Measurements from ENCODE around the gene PARN.

PARN gene

GRCh38 chr16:14529010-14529669 is 100.9 kb downstream of the PARN start:
- DNase-seq (ENCODE audit: low spot score) = peak; percentile 82

GRCh38 chr16:14528306-14528705 is 101.8 kb downstream of the PARN start:
- DNase-seq (ENCODE audit: low spot score) = no peak

GRCh38 chr16:14527411-14528044 is 102.5 kb downstream of the PARN start:
- DNase-seq (ENCODE audit: low spot score) = no peak

DNA sequence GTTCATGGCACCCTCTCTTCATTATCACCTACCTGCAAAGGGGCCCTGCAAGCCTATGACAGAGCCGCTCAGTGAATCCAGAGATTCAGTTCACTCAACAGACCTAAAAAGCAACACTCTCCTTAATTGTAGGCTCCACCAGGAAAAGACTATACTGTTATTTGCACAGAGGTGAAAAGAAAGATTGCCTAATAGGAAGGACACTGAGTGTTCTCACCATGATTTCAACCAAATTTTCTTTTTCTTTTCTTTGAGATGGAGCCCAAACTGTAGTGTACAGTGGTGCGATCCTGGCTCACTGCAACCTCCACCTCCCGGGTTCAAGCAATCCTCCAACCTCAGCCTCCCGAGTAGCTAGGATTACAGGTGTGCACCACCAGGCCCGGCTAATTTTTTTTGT is 104.5 kb downstream of the PARN start:
- DNase-seq (ENCODE audit: low spot score) = no peak

DNA sequence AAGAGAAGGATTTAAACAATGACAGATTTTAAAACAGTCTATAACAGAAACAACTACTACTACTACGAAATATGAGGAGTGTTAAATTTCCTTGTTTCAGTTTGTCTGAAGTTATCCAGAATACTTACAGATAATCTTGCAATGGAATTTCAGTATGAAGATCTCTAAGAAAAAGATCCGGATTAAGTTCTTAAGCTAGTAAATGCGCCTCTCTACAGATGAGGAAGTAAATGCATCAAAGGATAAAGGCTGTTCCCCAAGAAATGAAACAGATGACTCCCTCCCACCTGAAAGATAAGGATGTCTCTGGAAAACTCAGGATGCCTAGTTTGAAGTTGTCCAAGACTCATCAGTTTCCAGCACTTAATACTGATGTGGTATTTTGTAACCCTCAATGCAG is 105.1 kb downstream of the PARN start:
- no peak for DNase-seq (ENCODE audit: low spot score)

- DNase-seq (ENCODE audit: low spot score) = no peak
Observed at GRCh38 chr16:14523632-14524031, 106.4 kb downstream of the PARN start.

DNA sequence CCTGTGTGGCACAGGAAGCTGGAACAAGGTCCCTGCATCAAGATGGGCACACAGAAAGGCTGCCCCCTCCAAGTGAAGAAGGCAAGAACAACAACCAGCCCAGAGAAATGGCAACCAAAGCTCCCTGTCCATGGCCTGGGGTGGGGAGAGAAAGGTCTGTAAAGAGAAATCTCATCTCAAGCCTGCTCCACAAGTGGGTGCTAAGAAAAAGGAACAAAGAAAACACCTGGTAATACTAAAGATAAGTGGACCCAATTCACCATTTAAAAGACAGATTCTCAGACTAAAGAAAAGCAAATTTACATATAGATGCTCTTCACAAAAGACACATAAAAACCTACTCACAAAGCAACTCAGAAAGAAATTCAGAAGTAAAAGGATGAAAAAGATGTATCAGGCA is 107.4 kb downstream of the PARN start:
- no peak for DNase-seq (ENCODE audit: low spot score)

DNA sequence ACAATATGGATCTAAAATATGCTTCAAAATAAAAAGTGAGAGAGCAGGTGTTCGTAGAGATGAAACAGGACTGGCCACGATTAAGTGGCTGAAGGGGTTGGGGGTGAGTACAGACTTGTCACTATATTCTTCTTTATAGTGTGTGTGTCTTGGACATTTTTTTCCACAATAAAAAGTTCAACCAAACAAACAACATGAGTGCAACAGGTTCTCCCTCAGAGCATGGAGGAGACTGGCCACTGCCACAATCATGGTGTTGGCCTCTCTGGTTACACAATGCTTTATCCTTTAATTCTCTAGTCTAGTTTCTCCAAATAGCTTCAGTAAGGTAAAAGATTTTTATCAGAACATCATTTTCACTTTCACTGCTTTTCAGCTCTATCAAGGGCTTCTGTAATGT is 109.3 kb downstream of the PARN start:
- no peak for DNase-seq (ENCODE audit: low spot score)

GRCh38 chr16:14514967-14515366 is 115.1 kb downstream of the PARN start:
- DNase-seq (ENCODE audit: low spot score) = no peak

GRCh38 chr16:14513389-14514107 is 116.5 kb downstream of the PARN start:
- DNase-seq (ENCODE audit: low spot score) = no peak

DNA sequence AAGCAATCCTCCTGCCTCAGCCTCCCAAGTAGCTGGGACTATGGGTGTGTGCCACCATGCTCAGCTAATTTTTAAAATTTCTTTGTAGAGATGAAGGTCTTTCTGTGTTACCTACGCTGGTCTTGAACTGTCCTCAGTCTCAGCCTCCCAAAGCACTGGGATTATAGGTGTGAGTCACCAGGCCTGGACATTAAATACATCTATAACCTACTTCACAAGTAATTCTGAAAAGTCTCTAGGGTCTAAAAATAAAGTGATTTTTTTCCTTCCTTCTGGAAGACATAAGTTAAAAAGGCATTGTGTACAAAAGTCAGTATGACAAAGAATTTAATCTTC is 118.3 kb downstream of the PARN start:
- no peak for DNase-seq (ENCODE audit: low spot score)

DNA sequence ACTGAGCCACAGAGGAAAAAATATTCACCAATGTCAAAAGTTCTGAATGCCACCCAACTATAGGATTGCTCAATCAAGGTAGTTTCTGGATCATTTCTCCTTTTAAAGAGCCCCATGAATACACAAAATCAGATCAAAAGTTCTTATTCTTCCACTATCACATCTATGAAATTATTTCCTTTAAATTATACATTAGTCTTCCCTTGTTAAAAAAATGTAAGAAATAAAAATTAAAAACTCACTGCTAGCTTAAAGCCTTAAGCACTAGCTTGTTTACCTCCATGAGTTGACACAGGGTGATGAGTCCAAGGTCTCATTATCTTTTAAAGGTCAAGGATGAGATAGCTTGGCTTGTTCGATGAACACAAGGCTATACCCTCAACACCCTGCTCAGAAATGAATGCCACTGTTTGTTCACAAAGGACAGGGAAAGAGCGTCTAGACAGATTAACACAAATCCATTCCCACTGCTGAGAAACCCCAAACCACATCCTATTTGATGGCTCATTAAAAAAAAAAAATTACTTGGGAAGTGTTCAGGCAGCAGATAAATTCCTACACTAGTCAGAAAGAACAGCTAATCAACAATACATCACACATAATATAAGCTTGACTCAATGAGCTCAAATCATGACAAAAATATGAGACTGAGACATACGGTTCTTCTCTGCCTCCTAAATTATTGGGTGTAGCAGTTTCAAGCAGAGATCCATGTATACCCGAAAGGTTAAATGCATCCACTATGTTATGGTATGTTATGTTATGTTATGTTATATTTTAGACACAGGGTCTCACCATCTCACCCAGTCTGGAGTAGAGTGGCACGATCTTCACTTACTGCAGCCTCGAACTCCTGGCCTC is 118.9 kb downstream of the PARN start:
- DNase-seq (ENCODE audit: low spot score) = peak; percentile 40

DNA sequence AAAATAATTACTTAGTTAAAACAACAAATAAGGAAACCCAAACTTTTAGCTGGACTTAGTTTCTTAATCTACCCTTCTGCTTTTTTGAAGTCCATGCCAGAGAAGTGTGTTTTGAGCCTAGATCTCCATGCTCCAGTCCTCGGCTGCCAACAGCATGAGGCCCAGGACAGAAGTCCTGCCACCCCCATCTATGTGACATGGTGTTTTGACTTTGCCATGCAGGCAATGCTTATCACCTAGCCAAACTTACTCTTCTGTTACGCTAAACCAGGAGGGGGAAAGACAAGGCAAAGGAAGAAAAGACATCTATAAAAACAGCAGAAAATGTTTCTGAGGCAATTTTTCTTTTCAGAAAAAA is 119.5 kb downstream of the PARN start:
- no peak for DNase-seq (ENCODE audit: low spot score)

DNA sequence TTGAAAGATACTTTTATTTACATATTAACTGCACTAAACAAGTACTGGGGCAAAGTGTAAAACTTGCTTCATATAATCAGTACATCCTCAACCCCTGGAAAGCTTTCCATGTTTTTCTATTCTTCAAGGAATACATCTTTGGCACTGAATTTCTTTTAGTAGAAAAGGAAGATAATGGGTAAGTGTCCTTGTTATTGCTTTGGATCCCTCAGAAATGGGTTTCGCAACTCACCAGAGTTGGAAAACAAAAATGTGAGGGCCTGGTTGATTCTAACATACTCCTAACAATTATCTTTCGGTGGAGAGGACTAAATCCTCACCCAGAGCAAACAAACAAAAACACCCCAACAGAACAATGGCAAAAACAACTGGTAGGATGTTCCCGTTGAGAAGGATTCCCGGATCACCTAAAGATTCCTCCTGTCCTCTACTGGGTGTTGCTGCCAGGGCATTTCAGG is 120.4 kb downstream of the PARN start:
- no peak for DNase-seq (ENCODE audit: low spot score)

- no peak for DNase-seq (ENCODE audit: low spot score)
Observed at GRCh38 chr16:14509055-14509454, 121.0 kb downstream of the PARN start.

GRCh38 chr16:14505846-14506245 is 124.2 kb downstream of the PARN start:
- DNase-seq (ENCODE audit: low spot score) = no peak

GRCh38 chr16:14502932-14503741 is 126.9 kb downstream of the PARN start:
- no peak for DNase-seq (ENCODE audit: low spot score)

- no peak for DNase-seq (ENCODE audit: low spot score)
Observed at GRCh38 chr16:14502256-14502875, 127.7 kb downstream of the PARN start.

GRCh38 chr16:14501331-14502255 is 128.5 kb downstream of the PARN start:
- peak; percentile 92 for DNase-seq (ENCODE audit: low spot score)

DNA sequence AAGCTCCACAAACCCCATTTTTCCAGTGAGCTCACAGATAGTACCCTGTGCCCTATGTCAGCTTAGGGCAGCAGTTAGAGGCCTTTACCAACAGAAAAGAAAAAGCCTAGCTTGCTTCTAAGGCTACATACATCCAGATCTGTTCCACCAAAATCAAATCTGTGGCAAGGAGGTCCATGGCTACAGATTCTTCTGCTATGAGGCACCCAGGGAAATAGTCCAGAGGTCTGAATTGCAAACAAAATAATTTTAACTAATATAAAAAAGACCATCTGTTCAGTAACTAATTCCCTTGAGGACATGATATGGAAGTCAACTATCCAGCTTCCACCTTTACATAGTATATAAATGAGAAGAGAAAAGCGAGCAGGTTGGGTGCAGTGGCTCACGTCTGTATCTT is 129.3 kb downstream of the PARN start:
- no peak for DNase-seq (ENCODE audit: low spot score)
